NCI-H1694 (cell line): Measurements from ENCODE around the gene TFDP1.

Experiments used
- DNase-seq: peaks from one replicate; lab custom pipeline; 2025; lab: John Stamatoyannopoulos, UW

The TFDP1 gene

DNA sequence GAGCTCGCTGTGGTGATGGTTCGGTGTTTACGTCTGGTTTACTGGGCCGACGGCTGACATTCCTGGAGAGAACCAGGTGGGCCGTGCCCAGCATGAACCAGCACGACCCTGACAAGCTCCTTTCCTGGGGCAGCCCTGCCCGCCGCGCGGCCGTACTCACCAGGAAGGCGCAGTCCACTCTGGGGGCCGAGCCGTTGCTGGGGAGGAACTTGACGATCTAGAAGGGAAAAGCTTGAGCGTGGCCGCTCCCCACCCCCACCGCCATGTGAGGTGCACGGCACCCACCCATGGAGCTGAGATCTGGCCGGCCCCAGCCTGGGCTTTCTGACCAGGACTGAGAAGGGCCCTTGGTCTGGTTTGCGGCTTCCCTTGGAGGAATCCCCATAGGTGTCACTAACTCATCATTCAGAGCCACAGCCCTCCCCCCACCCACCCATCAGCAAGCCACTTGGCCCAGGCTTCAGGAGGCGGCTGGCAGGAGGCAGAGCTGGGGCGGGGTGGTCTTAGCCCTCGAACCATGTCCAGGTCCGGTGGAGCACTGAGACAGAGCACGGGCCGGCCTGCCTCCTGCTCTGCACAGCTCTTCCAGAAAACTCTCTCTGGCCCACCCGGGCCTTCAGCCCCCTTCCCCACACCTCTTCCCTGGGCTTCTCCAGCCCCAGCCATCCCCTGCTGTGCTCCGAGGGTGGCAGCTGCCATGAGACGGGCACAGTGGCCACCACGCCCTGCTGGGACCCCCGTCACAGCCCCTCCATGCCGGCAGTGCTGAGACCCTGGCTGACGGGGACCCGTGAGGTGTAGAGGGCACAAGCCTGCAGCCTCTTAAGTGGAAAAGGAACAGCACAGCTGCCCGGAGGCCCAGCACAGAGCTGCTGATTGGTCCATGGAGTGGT is 67.2 kb downstream of the TFDP1 start:
- no peak for DNase-seq

DNA sequence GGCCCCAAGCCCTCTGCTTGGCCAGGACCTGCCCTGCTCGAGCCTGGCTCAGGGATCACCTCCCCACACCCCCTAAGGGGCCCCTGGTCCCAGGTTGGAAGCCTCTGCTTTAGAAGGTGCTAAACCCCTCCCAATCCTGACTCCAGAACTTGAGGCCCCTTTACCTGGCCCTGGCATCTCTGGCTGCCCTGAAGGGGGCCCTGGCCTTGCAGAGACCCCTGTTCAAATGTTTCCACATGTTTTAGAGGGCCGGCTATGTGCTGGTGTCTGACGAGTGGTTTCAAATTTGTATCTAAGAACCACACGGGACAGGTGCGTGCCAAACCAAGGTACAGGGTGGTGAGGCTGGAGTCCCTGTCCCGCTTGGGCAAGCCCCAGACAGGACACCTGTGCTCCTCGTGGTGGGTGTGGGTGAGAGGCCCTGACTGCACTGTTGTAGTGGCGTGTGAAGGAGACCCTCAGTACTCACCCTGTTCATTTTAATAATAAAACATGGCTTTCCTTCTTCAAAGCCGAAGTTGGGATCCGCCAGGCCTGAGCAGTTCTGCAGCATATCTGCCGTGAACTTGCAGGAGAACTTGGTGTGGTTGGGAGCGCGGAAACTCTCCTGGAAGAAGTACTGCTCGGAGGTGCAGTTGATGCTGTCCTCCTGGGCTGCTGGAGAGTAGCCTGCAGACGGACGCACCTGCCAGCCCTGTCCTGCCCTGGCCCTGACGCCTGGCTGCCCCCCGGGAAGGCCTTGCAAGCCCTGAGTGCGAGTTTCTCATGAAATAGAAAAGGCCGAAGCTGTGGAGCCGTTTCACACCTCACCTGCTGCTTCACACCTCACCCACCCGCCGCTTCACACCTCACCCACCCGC is 68.1 kb downstream of the TFDP1 start:
- no peak for DNase-seq

DNA sequence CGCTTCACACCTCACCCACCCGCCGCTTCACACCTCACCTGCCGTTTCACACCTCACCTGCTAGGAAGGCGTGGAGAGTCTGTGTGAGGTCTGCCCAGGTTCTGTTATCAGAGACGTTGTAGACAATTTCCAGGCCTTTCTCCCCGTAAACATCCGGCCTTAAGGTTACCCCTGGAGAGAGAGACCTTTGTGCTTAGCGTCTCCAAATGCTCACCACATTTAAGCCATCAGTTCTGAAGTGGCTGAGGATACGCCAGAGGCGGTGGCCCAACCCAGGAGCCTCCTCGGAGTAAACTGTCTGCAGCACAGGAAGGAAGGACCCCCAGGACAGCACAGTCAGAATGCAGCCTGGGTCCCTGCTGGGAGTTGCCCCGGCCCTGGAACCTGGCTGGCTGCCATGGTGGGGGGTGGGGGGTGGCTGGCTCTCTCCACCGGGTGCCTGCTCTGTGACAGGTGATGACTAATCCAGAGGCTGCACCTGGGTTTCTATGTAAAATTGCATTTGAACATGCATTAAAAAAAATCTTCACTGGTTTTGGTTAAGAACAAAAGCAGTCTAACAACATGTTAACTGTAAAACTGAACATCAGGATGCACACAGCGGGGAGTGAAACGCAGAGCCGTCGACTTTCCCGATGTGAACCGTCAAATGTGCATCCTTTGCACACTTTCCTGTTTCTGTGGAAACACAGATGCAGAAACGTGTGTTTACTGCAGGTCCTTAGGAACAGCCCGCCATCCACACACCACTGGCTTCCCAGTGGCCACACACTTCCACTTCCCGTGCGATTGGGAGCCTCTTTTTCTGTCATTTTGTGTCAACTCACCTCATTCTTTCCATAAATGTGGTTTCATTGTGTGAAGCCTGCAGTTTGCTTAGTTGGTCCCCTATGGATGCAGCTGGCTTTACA is 69.0 kb downstream of the TFDP1 start:
- DNase-seq: no peak

DNA sequence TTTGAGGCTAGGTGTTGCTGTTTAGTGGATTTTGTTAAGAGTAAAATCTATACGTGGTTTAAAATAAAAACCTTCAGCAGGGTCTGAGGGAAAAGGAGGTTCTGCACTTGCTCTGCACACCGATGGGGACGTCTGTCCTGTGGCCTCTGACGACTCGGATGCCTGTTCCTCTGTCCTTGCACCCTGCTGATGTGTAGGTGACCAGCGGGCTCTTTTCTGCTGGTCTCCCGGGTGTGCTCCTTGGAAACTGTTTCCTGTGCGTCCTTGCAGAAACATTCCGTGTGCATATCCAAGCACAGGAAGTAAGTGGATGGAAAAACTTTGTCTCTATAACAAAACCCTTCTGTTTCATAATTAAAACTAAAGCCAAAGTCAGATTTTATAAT is 69.6 kb downstream of the TFDP1 start:
- DNase-seq: no peak

DNA sequence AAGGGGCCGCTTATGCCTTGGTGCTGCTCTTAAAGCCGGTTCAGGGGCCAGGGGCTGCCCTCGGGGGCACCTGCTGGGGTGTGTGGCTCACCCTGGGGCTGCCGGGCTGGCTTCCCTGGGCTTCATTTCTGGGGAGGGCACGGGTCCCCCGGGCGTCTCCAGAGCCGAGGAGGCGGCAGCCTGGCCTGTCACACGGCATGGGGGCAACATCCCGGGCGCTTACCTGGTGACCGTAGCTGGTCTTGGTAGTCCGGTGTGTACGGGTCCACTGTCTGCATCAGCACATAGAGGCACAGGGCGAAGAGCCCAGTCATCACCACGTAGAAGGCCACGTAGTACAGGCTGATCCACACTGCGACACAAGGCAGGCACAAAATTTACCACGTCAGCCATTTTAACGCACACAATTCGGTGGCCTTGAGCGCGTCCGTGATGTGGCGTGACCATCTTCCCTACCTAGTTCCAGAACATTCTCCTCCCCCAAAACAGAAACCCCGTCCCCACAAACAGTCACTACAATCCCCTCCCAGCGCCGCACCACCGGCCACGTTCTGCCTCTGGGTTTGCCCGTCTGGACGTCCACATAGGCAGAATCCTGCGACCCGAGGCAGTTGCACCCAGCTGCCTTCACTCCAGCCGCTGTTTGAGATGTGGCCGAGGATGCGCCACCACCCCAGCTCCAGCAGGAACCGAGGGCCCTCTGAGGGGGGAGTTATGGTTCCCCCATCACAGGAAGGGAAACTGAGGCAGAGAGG is 70.2 kb downstream of the TFDP1 start:
- no peak for DNase-seq

DNA sequence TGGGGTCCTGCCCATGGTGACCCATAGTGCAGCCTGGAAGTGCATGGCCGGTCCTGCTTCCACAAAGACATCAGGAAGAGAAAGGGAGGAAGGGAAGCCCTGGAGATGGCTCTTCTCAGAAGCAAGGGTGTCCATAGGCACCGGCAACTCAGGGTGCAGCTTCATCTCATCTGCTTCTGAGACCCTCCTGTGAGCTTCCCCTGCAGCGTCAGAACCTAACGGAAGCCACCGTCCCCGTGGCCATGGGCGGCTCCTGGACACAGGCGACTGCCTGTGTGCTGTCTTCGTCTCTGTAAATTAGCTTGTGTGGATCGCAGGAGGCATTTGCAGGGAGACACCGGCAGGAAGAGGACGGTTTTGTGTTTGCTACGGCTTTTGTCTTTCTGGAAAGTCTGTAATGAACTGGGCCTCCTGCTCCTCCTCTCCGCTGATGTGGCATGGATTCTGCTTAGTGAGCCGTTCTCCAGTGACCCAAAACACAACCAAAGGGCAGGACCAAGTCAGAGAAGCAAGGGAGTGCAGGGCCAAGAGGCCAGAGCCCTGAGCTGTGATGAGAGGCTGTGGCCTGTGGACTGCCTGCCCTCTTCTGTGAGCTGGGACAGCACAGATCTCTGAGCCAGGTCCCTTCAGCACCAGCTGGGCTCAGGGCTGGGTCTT is 70.9 kb downstream of the TFDP1 start:
- DNase-seq: no peak

DNA sequence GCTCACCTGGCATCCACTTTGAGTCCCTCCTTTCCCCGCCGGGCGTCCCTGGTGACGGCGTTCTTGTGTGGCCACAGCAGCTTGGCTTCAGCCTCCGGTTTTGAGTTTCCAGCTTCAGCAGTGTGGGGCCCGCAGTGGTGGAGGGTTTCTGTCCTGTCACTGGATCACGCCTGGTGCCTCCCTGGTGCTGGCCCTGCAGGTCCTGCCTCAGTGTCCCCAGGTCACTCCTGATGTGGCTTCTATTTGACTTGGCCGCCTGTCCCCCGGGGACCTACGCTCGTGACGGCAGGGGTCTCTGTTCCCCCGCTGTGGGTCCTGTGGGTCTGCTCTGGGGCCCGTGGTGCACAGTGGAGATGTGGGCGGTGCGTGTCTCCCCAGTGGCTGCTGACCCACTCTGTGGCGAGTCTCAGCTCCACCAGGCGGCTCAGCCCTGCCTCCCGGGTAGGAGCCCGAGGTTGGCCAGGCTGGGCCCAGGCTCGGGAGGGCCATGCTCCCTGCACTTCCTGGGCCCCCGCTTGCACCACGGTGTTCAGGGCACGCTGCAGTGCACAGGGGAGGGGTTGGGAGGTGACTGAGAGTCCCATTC is 71.5 kb downstream of the TFDP1 start:
- DNase-seq: no peak

DNA sequence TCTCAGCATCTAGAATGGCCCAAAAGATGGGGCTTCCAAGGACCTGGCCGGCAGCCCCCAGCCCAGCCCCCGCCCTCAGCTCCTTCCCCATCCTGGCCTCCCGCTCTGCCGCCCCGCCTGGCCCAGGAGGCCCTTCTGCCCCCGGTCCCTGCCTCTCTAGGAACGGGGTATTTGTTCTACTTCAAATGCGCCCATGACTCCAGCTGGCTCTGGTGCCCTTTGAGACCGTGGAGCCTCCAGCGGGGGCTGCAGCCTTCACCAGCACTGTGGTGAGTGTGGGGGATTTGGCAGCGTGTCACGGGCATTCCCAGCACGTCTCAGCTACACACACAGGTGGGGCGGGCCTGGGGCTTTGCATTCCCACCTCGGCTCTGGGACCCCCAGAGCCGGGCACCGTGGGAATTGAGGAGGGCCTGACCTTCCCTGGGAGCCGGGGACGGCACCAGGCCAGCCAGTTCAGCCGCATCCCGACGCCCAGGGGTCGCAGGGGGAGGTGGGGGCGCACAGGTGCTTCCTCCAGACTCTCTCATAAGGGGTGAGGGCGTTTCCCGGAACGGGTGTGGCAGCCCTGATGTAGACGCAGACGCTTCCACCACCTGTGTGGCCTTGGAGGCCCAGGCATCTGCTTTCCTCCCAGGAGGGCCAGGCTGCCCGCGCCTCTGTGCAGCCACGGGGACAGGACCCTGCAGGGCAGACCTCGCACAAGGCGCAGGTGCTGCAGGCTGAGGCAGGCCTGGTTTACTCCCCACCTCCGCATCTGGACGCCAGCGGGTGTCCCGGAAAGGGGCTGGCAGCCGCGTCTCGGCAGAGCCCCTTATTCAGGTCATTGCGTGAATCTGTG is 72.5 kb downstream of the TFDP1 start:
- no peak for DNase-seq

DNA sequence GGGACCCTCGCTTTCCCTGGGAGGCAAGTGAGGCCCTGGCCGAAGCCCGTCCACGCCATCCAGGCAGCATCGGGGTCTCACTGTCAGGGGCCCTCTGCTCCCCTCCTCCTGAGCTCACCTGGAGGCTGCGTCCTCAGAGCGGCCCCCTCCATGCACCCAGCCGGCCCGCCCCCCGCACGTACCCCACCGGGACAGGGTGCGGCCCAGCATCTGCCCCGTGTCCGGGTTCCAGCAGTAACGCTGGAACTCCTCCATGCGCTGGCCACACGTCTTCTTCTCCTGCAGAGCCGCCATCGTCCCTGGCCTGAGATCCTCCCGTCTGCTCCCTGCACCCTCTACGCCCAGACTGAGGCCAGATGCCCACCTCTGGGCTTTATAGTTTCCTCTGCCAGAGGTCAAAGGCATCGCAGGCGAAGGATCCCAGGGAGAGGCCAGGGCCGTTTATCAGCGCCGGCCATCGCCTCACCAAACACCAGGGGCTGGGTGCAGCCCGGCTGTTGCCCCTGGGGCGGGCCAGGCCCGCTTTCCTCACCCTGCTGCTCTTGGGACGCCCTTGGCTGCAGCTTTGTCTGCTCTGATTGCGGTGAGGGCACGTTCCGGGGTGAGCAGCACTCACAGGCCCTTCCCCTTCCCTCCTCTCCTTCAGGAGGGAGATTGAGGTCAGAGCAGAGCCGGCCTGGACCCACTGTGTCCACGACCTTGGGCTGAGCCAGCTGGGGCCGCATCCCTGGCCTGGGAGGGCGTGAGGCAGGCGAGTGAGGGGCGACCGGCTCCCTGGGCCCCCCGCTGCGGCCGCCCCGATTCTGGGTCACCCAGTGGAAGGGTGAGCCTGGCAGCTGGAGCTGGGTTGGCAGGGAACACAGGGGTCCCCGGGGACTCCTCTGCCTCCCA is 73.5 kb downstream of the TFDP1 start, which contains the start of gene ATP4B:
ATP4B (minus strand) TSS at position 348 of the 891 bp plus-strand sequence; CDS start at position 294, 54 bp downstream.
- DNase-seq: no peak

DNA sequence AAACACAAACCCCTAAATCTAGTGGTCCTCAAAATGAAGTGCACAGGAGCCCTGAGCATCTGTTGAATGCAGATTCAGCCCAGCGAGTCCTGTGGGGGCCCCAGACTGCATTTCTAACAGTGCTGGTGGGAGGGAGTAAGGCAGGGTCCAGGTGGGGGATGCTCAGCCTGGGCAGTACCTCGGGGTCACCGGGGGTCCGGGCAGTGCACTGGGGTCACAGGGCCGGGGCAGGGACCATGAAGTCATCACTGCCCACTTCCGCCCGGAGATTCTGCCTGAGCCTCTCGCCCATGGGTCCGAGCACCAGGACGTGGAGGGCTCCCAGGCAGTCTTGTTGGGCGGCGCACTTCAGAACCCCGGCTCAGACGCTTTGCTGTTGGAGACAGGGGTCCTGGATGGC is 74.3 kb downstream of the TFDP1 start:
- no peak for DNase-seq

DNA sequence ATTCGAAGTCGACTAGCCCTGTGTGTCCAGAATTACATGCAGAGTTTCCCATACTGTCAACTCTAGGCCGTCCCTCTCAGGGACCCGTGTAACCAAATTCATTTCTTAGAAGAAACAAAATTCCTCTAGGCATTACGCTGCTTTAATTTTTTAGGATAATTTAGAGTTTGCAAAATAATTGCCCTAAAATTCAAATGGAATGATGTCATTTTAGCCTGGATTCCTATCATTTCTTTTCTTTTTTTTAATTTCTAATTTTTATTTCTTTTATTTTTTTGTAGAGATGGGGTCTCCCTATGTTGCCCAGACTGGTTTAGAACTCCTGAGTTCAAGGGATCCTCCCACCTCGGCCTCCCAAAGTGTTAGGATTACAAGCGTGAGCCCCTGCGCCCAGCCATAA is 74.8 kb downstream of the TFDP1 start:
- DNase-seq: no peak

DNA sequence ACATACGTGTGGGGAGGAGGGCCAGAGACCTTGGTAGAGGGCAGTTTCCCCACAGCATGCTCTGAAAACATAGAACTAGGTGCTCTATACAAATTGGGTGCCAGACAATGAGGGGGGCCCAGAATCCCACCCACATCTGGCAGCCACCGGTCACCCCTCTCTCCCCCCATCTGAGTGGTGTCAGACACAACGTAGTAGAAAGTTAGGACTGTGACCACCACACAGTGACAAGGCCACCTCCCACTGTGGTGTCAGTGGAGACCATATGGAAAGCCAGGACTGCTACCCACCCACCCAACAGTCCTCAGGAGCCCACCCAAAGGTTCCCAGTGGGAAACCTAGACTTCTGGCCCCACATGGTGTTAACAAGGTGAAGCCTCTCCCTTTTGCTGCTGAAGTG is 75.5 kb downstream of the TFDP1 start:
- no peak for DNase-seq

DNA sequence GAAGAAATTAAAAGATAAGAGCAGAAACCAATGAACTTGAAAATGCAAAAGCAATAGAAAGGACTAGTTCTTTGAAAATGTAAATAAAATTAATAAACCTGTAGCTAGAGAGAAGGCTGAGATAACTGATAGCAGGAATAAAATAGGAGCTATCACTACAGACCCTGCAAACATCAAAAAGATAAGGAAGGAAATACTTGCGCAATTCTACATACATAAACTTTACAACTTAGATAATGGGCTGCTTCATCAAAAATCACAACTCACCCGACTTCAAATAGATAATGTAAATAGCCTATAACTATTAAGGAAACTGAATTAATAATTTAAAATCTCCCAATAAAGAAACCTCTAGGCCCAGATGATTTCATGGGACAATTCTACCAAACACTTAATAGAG is 77.0 kb downstream of the TFDP1 start:
- DNase-seq: no peak

DNA sequence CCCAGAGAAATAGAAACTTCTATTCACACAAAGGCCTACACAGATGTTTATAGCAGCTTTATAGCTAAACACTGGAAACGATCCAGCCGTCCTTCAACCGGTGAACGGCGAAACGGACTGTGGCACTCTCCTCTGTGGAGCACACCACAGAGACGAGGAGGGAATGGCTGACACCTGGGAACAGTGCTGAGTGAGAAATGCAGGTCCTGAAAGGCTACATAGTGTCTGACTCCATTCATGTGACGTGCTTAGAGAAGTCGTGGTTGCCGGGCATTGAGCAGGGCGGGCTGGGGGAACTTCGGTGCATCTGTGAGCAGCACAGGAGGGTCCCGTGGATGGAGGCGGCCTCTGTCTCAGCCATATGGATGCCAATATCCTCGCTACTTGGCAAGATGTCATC is 79.4 kb downstream of the TFDP1 start:
- DNase-seq: peak; percentile 37

DNA sequence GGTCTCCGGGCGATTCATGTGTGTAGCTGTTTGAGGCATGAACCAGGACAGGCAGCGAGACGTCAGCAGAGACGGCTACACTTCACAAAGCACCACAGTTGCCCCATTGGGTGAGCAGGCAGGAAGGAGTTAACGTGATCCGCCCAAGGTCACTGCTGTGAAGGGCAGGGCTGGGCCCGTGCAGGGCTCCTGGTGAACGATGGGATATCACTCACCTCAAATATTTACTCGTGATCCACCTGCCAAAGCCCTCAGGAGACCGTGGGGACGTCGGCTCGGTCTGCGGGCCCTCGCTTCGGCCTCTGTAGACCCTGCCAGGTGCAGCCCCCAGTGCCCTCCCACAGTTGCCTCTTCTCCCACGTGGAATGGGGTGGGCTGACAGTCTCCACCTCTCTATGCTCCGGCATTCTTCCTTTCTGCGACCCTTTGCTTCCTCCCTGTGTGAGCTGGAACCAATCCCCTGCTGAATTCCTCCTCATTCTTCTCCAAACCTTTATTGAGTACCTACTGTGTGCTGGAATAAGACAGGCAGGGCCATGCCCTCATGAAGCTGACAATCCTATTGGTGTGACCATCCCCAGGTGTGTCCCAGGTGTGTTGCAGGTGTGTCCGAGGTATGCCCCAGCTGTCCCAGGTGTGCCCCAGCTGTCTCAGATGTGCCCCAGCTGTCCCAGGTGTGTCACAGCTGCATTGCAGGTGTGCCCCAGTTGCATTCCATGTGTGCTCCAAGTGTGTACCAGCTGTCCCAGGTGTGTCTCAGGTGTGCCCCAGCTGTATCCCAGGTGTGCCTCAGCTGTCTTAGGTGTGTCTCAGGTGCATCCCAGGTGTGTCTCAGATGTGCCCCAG is 80.4 kb downstream of the TFDP1 start:
- no peak for DNase-seq

DNA sequence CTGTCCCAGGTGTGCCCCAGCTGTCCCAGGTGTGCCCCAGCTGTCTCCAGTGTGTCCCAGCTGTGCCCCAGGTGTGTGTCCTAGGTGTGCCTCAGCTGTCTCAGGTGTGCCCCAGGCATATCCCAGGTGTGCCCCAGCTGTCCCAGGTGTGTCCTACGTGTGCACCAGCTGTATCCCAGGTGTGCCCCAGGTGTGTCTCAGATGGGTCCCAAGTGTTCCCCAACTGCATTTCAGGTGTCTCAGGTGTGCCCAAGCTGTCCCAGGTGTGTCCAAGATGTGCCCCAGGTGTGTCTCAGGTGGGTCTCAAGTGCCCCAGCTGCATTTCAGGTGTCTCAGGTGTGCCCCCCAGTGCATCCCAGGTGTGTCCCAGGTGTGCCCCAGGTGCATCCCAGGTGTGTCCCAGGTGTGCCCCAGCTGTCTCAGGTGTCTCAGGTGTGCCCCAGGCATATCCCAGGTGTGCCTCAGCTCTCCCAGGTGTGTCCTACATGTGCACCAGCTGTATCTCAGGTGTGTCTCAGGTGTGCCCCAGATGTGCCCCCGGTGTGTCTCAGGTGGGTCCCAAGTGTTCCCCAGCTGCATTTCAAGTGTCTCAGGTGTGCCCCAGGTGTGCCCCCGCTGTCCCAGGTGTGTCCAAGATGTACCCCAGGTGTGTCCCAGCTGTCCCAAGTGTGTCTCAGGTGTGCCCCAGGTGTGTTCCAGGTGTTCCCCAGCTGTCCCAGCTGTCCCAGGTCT is 81.2 kb downstream of the TFDP1 start:
- no peak for DNase-seq

DNA sequence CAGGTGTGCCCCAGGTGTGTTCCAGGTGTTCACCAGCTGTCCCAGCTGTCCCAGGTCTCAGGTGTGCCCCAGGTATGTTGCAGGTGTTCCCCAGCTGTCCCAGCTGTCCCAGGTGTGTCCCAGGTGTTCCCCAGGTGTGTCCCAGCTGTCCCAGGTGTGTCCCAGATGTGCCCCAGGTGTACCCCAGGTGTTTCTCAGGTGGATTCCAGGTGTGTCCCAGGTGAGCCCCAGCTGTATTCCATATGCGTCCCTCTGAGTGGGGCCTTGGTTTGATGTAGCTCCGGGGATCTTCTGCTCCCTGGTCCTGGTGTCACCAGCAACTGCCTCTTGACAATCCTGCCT is 81.7 kb downstream of the TFDP1 start:
- no peak for DNase-seq
